OCI-LY7 (cell line): ENCODE measurements around the gene TDRD12.

Source experiments
- EZH2phosphoT487 ChIP-seq: fragments of 200-600 bp; sonication (generic); IDR thresholded peaks from 2 replicates; pipeline ENCODE4 v1.6.1; 2018; ENCODE audit warnings: low read depth, borderline replicate concordance, mild to moderate bottlenecking, mixed run types, antibody characterized with exemption, low read length, moderate library complexity, mixed read lengths
- TF ChIP-seq, protein P1 (sequence below): fragments of 200-600 bp; sonication (generic); conservative IDR thresholded peaks from 2 replicates; pipeline ENCODE4 v1.5.1; 2014; ENCODE audit warnings: mild to moderate bottlenecking, antibody characterized with exemption, low read length, moderate library complexity, mixed read lengths

DNA sequence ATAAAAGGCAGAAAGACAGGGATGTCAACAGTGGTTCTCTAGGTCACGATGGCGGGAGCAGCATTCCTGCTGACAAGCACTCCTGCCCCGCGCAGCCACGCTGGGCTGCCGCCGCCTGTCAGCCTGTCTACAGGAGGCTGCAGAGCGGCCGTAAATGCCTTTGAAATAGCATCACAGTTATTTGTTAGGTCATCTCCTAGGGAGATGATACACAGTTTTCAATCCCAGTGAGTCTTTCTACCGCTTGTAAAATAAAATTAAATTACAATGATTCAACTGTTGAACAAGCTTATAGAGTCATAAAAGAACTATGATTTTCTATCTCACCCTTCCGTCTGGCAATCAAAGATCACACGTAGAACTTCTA lies 157.3 kb downstream of the TDRD12 start:
- TF ChIP-seq, protein P1, sequence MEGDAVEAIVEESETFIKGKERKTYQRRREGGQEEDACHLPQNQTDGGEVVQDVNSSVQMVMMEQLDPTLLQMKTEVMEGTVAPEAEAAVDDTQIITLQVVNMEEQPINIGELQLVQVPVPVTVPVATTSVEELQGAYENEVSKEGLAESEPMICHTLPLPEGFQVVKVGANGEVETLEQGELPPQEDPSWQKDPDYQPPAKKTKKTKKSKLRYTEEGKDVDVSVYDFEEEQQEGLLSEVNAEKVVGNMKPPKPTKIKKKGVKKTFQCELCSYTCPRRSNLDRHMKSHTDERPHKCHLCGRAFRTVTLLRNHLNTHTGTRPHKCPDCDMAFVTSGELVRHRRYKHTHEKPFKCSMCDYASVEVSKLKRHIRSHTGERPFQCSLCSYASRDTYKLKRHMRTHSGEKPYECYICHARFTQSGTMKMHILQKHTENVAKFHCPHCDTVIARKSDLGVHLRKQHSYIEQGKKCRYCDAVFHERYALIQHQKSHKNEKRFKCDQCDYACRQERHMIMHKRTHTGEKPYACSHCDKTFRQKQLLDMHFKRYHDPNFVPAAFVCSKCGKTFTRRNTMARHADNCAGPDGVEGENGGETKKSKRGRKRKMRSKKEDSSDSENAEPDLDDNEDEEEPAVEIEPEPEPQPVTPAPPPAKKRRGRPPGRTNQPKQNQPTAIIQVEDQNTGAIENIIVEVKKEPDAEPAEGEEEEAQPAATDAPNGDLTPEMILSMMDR = no peak
- no peak for TF ChIP-seq EZH2phosphoT487
